ENCODE data around the gene KANK2.

DNA sequence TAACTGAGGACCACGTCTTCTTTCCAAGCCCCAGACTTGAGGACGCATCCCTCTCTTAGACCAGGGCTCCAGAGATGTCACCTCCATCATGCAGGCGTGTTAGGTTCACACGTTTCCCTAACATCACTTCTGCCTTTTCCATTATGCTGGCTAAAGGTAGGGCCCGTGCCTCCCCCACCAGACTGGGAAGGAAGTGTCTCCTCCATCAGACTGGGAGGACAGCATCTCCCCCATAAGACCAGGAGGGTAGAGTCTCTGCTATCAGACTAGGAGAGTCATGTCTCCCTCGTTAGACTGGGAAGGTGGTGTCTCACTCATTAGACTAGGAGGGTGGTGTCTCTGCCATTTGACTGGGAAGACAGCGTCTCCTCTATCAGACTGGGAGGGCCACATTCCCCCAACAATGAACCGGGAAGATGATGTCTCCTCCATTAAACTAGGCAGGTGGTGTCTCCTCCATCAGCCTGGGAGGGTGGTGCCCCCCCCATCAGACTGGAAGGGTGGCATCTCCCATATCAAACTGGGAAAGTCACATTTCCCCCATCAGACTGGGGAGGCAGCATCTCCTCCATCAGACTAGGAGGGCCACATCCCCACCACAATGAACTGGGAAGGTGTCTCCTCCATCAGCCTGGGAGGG, 23.7 kb downstream of the KANK2 start:
- TF ChIP-seq POLR2AphosphoS5 (IDR thresholded peaks at IDR 0.05; ENCODE audit: low read depth, low read length) (no peak), POLR2A (IDR thresholded peaks at IDR 0.05; ENCODE audit: low read depth, low read length) (no peak), TAF1 (IDR thresholded peaks at IDR 0.05; ENCODE audit: borderline replicate concordance, low read depth, low read length) (no peak)

Data from GM12892 (cell line).